Measurements from ENCODE around the gene BTNL9. TPM values are rescaled to one million over a fixed set of nuclear protein-coding genes. Genes with fewer than 3 reads are reported as not detected.
"Not testable (repeated sequence)": the region's sequence is repeated elsewhere in the genome, so short reads cannot be mapped to it uniquely, and the experiment has no call there.

BTNL9 gene
- total RNA-seq = 10 to 100 TPM; 10.7 to 20.5 TPM

DNA sequence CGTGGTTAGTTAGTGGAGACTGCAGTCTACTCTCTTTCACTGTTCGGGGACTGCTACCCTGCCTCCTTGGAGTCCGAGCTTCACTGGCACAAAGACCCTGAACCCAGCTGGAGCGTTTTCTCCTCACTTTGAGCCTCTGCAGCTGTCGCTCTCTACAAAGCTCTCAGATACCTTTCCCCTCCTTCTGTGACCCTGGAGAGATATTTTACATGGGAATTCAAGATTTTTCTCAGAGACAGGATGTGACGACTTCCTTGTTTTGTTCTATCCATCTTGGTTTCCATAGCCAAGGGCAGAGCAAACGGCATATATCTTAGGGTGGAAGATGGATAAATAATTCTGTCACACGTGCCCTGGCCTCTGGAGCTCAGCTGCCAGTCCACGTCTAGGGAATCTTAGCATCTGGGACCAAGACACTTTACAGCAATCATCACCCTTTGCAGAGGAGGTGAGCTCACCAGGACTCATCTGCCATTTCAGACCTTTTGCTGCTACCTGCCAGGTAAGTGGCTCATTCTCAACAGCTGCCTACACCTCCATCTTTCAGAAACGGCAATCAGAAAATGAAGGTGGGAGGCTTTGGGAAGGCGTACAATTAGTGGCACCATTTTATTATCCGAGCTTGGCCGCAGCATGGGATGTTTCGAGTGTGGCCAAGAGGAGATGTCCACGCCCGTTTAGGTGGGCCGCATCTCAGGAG is at the start of gene BTNL9:
Gene BTNL9 (plus strand): TSS at position 336 of the 700 bp plus-strand sequence. CDS start 5,224 bp downstream, outside the sequence.
- H3K9me3 ChIP-seq = no peaks in the 10 kb centered on the region
- no peak within 1 kb of the TSS for H3K4me3 ChIP-seq
- TF ChIP-seq, protein P1, sequence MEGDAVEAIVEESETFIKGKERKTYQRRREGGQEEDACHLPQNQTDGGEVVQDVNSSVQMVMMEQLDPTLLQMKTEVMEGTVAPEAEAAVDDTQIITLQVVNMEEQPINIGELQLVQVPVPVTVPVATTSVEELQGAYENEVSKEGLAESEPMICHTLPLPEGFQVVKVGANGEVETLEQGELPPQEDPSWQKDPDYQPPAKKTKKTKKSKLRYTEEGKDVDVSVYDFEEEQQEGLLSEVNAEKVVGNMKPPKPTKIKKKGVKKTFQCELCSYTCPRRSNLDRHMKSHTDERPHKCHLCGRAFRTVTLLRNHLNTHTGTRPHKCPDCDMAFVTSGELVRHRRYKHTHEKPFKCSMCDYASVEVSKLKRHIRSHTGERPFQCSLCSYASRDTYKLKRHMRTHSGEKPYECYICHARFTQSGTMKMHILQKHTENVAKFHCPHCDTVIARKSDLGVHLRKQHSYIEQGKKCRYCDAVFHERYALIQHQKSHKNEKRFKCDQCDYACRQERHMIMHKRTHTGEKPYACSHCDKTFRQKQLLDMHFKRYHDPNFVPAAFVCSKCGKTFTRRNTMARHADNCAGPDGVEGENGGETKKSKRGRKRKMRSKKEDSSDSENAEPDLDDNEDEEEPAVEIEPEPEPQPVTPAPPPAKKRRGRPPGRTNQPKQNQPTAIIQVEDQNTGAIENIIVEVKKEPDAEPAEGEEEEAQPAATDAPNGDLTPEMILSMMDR (IDR thresholded peaks at IDR 0.05) = no peak
- no peaks in the 10 kb centered on the region for H3K27me3 ChIP-seq (replicated peaks; ENCODE audit: insufficient read depth)
- H3K4me1 ChIP-seq (ENCODE audit: control insufficient read depth in 1 of 2, low read depth in 2 of 2) = no peaks in the 10 kb centered on the region
- DNase-seq (ENCODE audit: low spot score) (no peak), ATAC-seq (ENCODE audit: insufficient number of reproducible peaks, low FRiP score, low read depth) (no peak)
- no peaks in the 10 kb centered on the region for H3K36me3 ChIP-seq
- no peak within 1 kb of the TSS for H3K27ac ChIP-seq

DNA sequence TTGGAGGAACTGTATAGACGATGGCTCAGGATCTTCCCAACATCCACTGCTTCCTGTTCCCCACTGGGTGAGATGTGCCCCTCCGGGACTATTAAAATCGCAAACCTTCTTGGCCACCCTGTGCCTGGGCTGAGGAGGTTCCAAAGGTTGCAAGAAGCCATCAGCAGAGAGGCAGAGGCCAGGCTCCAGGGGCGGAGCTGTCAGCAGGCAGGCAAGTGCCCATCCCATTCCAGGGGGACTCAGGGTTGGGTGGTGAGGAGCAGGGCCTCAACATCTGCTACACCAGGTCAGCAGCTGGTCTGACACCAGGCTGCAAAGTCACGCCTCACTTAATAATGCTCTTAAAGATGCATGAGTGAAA is 49.2 kb upstream of the BTNL9 start:
- H3K9me3 ChIP-seq = no peaks in the 10 kb centered on the region
- no peak overlapping the region for H3K4me3 ChIP-seq
- DNase-seq (ENCODE audit: low spot score) (no peak), ATAC-seq (ENCODE audit: insufficient number of reproducible peaks, low FRiP score, low read depth) (no peak)
- H3K27ac ChIP-seq = no peak overlapping the region
- TF ChIP-seq, protein P1 (IDR thresholded peaks at IDR 0.05) = no peak
- no peaks in the 10 kb centered on the region for H3K4me1 ChIP-seq (ENCODE audit: control insufficient read depth in 1 of 2, low read depth in 2 of 2)
- no peaks in the 10 kb centered on the region for H3K27me3 ChIP-seq (replicated peaks; ENCODE audit: insufficient read depth)
- no peaks in the 10 kb centered on the region for H3K36me3 ChIP-seq

DNA sequence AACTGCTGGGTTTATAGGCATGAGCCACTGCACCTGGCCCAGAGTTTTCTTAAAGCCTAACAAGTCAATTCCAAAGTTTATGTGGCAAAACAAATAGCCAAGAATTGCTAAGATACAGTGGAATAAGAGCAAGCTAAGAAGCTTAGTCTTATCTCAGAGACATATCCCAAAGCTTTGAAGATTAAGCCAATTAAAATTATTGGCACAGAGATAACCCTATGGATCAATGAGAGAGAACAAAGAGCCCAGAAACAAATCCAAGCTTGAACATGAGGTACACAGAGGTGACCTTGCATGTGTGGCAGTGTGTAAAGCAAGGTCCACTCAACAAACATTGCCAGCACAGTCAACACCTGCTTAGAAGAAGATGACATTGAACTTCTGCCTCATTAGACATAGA is 38.1 kb upstream of the BTNL9 start:
- no peak for DNase-seq (ENCODE audit: low spot score)
- H3K4me3 ChIP-seq = no peak overlapping the region
- H3K9me3 ChIP-seq = no peaks in the 10 kb centered on the region
- no peak for ATAC-seq (ENCODE audit: insufficient number of reproducible peaks, low FRiP score, low read depth)
- no peaks in the 10 kb centered on the region for H3K27me3 ChIP-seq (replicated peaks; ENCODE audit: insufficient read depth)
- H3K36me3 ChIP-seq = no peaks in the 10 kb centered on the region
- no peak overlapping the region for H3K27ac ChIP-seq
- no peaks in the 10 kb centered on the region for H3K4me1 ChIP-seq (ENCODE audit: control insufficient read depth in 1 of 2, low read depth in 2 of 2)
- TF ChIP-seq, protein P1 (IDR thresholded peaks at IDR 0.05) = no peak

DNA sequence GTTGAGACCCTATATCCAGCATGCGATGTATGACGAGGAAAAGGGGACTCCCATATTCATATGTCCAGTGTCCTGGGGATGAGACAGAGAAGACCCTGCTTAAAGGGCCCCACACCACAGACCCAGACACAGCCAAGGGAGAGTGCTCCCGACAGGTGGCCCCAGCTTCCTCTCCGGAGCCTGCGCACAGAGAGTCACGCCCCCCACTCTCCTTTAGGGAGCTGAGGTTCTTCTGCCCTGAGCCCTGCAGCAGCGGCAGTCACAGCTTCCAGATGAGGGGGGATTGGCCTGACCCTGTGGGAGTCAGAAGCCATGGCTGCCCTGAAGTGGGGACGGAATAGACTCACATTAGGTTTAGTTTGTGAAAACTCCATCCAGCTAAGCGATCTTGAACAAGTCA is 34.3 kb upstream of the BTNL9 start:
- Histone ChIP-seq H3K36me3 (no peaks in the 10 kb centered on the region), H3K4me3 (no peak overlapping the region), H3K9me3 (no peaks in the 10 kb centered on the region), H3K27me3 (replicated peaks; ENCODE audit: insufficient read depth) (no peaks in the 10 kb centered on the region), H3K4me1 (ENCODE audit: control insufficient read depth in 1 of 2, low read depth in 2 of 2) (no peaks in the 10 kb centered on the region), H3K27ac (no peak overlapping the region)
- ATAC-seq (ENCODE audit: insufficient number of reproducible peaks, low FRiP score, low read depth) (no peak), DNase-seq (ENCODE audit: low spot score) (no peak)
- TF ChIP-seq, protein P1 (IDR thresholded peaks at IDR 0.05) = no peak

DNA sequence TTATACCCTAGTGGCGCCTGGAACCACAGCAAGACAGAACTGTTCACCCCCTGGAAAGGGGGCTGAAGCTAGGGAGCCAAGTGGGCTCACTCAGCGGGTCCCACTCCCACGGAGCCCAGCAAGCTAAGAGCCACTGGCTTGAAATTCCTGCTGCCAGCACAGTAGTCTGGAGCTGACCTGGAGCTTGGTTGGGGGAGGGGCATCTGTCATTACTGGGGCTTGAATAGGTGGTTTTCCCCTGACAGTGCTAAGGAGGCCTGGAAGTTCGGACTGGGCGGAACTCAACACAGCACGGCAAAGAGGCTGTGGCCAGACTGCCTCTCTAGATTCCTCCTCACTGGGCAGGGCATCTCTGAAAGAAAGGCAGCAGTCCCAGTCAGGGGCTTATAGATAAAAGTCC is 31.9 kb upstream of the BTNL9 start:
- no peak overlapping the region for H3K27ac ChIP-seq
- H3K4me3 ChIP-seq = no peak overlapping the region
- H3K27me3 ChIP-seq (replicated peaks; ENCODE audit: insufficient read depth) = no peaks in the 10 kb centered on the region
- no peaks in the 10 kb centered on the region for H3K4me1 ChIP-seq (ENCODE audit: control insufficient read depth in 1 of 2, low read depth in 2 of 2)
- H3K9me3 ChIP-seq = no peaks in the 10 kb centered on the region
- no peaks in the 10 kb centered on the region for H3K36me3 ChIP-seq
- TF ChIP-seq, protein P1 (IDR thresholded peaks at IDR 0.05) = no peak
- DNase-seq (ENCODE audit: low spot score) = no peak
- no peak for ATAC-seq (ENCODE audit: insufficient number of reproducible peaks, low FRiP score, low read depth)

DNA sequence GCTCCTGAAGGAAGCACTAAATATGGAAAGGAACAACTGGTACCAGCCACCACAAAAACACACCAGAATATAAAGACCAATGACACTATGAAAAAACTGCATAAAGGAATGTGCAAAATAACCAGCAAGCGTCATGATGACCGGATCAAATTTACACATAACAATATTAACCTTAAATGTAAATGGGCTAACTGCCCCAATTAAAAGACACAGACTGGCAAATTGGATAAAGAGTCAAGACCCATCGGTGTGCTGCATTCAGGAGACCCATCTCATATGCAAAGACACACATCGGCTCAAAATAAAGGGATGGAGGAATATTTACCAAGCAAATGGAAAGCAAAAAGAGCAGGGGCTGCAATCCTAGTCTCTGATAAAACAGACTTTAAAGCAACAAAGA is 30.0 kb upstream of the BTNL9 start:
- not testable (repeated sequence) for H3K36me3 ChIP-seq; H3K9me3 ChIP-seq; DNase-seq (ENCODE audit: low spot score); H3K27ac ChIP-seq; H3K4me1 ChIP-seq (ENCODE audit: control insufficient read depth in 1 of 2, low read depth in 2 of 2); H3K27me3 ChIP-seq (replicated peaks; ENCODE audit: insufficient read depth); ATAC-seq (ENCODE audit: insufficient number of reproducible peaks, low FRiP score, low read depth); H3K4me3 ChIP-seq

DNA sequence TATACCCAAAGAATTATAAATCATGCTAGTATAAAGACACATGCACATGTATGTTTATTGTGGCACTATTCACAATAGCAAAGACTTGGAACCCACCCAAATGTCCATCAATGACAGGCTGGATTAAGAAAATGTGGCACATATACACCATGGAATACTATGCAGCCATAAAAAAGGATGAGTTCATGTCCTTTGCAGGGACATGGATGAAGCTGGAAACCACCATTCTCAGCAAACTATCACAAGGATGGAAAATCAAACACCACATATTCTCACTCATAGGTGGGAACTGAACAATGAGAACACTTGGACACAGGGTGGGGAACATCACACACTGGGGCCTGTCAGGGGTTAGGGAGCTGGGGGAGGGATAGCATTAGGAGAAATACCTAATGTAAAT is 25.4 kb upstream of the BTNL9 start:
- H3K36me3 ChIP-seq; H3K27ac ChIP-seq; ATAC-seq (ENCODE audit: insufficient number of reproducible peaks, low FRiP score, low read depth); H3K9me3 ChIP-seq; H3K4me1 ChIP-seq (ENCODE audit: control insufficient read depth in 1 of 2, low read depth in 2 of 2); H3K4me3 ChIP-seq; H3K27me3 ChIP-seq (replicated peaks; ENCODE audit: insufficient read depth); DNase-seq (ENCODE audit: low spot score): not testable (repeated sequence)

DNA sequence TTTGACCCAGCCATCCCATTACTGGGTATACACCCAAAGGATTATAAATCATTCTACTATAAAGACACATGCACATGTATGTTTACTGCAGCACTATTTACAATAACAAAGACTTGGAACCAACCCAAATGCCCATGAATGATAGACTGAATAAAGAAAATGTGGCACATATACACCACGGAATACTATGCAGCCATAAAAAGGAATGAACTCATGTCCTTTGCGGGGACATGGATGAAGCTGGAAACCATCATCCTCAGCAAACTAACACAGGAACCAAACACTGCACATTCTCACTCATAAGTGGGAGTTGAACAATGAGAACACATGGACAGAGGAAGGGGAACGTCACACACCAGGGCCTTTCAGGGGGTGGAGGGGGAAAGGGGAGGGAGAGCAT is 22.6 kb upstream of the BTNL9 start:
- not testable (repeated sequence) for H3K27ac ChIP-seq; H3K27me3 ChIP-seq (replicated peaks; ENCODE audit: insufficient read depth); ATAC-seq (ENCODE audit: insufficient number of reproducible peaks, low FRiP score, low read depth); H3K36me3 ChIP-seq; H3K4me1 ChIP-seq (ENCODE audit: control insufficient read depth in 1 of 2, low read depth in 2 of 2); H3K4me3 ChIP-seq; DNase-seq (ENCODE audit: low spot score); H3K9me3 ChIP-seq
